Measurements from ENCODE around the gene PLEKHA1. TPM values are rescaled to one million over a fixed set of nuclear protein-coding genes. Genes with fewer than 3 reads are reported as not detected.

The PLEKHA1 gene
- total and polyA plus RNA-seq, 2 experiments from 2014 or later: 25.8 to 36.6 TPM

GRCh38 chr10:122467701-122468100, 93.2 kb downstream of the PLEKHA1 start (continued):
- no peak for TF ChIP-seq EZH2phosphoT487 (IDR thresholded peaks at IDR 0.05; ENCODE audit: unreplicated experiment)
- TF ChIP-seq JUNB (IDR thresholded peaks at IDR 0.05; ENCODE audit: unreplicated experiment): no peak
- no peak for TF ChIP-seq NANOG (IDR thresholded peaks at IDR 0.05; ENCODE audit: borderline replicate concordance)
- TF ChIP-seq CREB1 (CRISPR knock-in tag; IDR thresholded peaks at IDR 0.05; ENCODE audit: low read depth): no peak

DNA sequence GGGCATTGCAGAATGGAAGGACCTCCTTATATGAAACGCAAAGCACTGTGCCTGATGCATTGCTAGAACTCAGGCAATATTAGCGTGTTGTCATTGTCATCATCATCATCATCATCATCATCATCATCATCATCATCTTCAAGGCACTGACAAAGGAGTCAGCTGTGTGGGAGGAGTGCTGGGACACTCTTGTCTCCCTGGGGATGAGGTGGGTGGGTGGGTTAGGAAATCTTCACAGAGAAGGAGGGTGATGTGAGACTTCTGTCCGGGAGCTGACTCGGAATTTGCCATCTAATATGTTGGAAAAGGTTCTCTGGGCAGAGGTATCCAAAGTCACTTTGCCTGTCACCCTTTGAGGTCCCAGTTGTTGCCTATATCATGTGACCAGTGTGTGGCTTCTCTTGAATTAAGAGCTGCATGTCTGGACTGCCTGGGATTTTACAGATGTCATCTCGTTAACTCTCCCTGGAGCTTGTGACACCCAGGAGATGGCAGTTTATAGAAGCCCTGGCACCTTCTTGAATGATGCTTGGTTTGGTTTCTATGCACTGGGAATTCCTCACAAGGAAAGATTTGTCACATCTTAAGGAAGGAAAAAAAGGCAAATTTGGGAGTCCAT, 93.9 kb downstream of the PLEKHA1 start:
- H3K4me1 Mint-ChIP-seq: peaks cover 5% of the 10 kb centered on the region; the same call in 2 of the 3 replicates
- ATAC-seq: no peak
- TF ChIP-seq ZNF114 (CRISPR knock-in tag; IDR thresholded peaks at IDR 0.05): no peak
- TF ChIP-seq, protein P1, sequence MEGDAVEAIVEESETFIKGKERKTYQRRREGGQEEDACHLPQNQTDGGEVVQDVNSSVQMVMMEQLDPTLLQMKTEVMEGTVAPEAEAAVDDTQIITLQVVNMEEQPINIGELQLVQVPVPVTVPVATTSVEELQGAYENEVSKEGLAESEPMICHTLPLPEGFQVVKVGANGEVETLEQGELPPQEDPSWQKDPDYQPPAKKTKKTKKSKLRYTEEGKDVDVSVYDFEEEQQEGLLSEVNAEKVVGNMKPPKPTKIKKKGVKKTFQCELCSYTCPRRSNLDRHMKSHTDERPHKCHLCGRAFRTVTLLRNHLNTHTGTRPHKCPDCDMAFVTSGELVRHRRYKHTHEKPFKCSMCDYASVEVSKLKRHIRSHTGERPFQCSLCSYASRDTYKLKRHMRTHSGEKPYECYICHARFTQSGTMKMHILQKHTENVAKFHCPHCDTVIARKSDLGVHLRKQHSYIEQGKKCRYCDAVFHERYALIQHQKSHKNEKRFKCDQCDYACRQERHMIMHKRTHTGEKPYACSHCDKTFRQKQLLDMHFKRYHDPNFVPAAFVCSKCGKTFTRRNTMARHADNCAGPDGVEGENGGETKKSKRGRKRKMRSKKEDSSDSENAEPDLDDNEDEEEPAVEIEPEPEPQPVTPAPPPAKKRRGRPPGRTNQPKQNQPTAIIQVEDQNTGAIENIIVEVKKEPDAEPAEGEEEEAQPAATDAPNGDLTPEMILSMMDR (conservative IDR thresholded peaks at IDR 0.05; ENCODE audit: low read depth in 2 of 2): no peak
- TF ChIP-seq EZH2 (IDR thresholded peaks at IDR 0.05; ENCODE audit: low read depth, unreplicated experiment): no peak
- TF ChIP-seq ZNF331 (CRISPR knock-in tag; IDR thresholded peaks at IDR 0.05; ENCODE audit: low read depth): no peak
- TF ChIP-seq, protein P2, sequence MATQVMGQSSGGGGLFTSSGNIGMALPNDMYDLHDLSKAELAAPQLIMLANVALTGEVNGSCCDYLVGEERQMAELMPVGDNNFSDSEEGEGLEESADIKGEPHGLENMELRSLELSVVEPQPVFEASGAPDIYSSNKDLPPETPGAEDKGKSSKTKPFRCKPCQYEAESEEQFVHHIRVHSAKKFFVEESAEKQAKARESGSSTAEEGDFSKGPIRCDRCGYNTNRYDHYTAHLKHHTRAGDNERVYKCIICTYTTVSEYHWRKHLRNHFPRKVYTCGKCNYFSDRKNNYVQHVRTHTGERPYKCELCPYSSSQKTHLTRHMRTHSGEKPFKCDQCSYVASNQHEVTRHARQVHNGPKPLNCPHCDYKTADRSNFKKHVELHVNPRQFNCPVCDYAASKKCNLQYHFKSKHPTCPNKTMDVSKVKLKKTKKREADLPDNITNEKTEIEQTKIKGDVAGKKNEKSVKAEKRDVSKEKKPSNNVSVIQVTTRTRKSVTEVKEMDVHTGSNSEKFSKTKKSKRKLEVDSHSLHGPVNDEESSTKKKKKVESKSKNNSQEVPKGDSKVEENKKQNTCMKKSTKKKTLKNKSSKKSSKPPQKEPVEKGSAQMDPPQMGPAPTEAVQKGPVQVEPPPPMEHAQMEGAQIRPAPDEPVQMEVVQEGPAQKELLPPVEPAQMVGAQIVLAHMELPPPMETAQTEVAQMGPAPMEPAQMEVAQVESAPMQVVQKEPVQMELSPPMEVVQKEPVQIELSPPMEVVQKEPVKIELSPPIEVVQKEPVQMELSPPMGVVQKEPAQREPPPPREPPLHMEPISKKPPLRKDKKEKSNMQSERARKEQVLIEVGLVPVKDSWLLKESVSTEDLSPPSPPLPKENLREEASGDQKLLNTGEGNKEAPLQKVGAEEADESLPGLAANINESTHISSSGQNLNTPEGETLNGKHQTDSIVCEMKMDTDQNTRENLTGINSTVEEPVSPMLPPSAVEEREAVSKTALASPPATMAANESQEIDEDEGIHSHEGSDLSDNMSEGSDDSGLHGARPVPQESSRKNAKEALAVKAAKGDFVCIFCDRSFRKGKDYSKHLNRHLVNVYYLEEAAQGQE (IDR thresholded peaks at IDR 0.05; ENCODE audit: unreplicated experiment): no peak
- TF ChIP-seq CREB1 (CRISPR knock-in tag; IDR thresholded peaks at IDR 0.05; ENCODE audit: low read depth): no peak
- TF ChIP-seq, protein P3, sequence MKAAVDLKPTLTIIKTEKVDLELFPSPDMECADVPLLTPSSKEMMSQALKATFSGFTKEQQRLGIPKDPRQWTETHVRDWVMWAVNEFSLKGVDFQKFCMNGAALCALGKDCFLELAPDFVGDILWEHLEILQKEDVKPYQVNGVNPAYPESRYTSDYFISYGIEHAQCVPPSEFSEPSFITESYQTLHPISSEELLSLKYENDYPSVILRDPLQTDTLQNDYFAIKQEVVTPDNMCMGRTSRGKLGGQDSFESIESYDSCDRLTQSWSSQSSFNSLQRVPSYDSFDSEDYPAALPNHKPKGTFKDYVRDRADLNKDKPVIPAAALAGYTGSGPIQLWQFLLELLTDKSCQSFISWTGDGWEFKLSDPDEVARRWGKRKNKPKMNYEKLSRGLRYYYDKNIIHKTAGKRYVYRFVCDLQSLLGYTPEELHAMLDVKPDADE (IDR thresholded peaks at IDR 0.05): no peak
- no peak for TF ChIP-seq POLR2AphosphoS5 (IDR thresholded peaks at IDR 0.05; ENCODE audit: low read depth)
- TF ChIP-seq STAT1 (IDR thresholded peaks at IDR 0.05; ENCODE audit: unreplicated experiment): no peak
- TF ChIP-seq NANOG (IDR thresholded peaks at IDR 0.05; ENCODE audit: borderline replicate concordance): no peak
- TF ChIP-seq EZH2phosphoT487 (IDR thresholded peaks at IDR 0.05; ENCODE audit: unreplicated experiment): no peak

More for the DNA sequence above, 93.9 kb downstream of the PLEKHA1 start:
- H3F3A ChIP-seq (replicated peaks; ENCODE audit: low read depth): no peaks in the 10 kb centered on the region
- no peaks in the 10 kb centered on the region for H3K36me3 ChIP-seq (ENCODE audit: insufficient read depth)
- H4K20me1 ChIP-seq (replicated peaks; ENCODE audit: insufficient read depth): no peaks in the 10 kb centered on the region; the same call in 1 of the 2 replicates
- Mint-ChIP-seq H3K4me3 (no peak overlapping the region), H3K9me3 (no peaks in the 10 kb centered on the region), H3K36me3 (ENCODE audit: low read depth) (no peaks in the 10 kb centered on the region; the same call in 2 of the 3 replicates), H3K27me3 (ENCODE audit: insufficient read depth, low read depth, poor library complexity) (peaks cover 14% of the 10 kb centered on the region), H3K27ac (no peak overlapping the region)
- H3K4me3 ChIP-seq: no peak overlapping the region
- H3K4me2 ChIP-seq: no peak overlapping the region
- no peaks in the 10 kb centered on the region for H3K9me2 ChIP-seq (ENCODE audit: insufficient read depth)
- no peak overlapping the region for H3K27ac ChIP-seq (ENCODE audit: low read depth)
- H3K27me3 ChIP-seq (ENCODE audit: insufficient read depth): peaks cover 11% of the 10 kb centered on the region
- no peak for DNase-seq (ENCODE audit: low spot score)
- no peaks in the 10 kb centered on the region for H3K4me1 ChIP-seq (ENCODE audit: insufficient read depth)
- no peak overlapping the region for H2AFZ ChIP-seq
- H3K79me2 ChIP-seq (replicated peaks; ENCODE audit: insufficient read depth): no peaks in the 10 kb centered on the region
